Measurements from ENCODE around the gene KCNK16. TPM values are rescaled to one million over a fixed set of nuclear protein-coding genes. Genes with fewer than 3 reads are reported as not detected.

Gene KCNK16
- total and polyA plus RNA-seq, 4 experiments from 2014 or later: not detected

- no peak overlapping the region for H3K4me3 Mint-ChIP-seq
- no peaks in the 10 kb centered on the region for H3K9me3 Mint-ChIP-seq
- H3K27ac Mint-ChIP-seq: no peak overlapping the region
- H3K36me3 Mint-ChIP-seq: no peaks in the 10 kb centered on the region
- H3K4me3 ChIP-seq (ENCODE audit: low read length in 2 of 2): no peak overlapping the region
- ChIA-PET POLR2A (ENCODE audit: partially characterized antibody) (no interaction called here), CTCF (ENCODE audit: partially characterized antibody) (no interaction called here)
- DNase-seq: no peak
- intact Hi-C loops (cut with micrococcal nuclease): no loop called here
- H3K4me1 Mint-ChIP-seq: peaks cover 0 to 1% (median 0%) of the 10 kb centered on the region in 4 donors
- no peaks in the 10 kb centered on the region for H3K9me3 ChIP-seq (ENCODE audit: control insufficient read depth in 1 of 2, low read length in 2 of 2)
- peaks cover 5% of the 10 kb centered on the region in 2 donors for H3K27me3 Mint-ChIP-seq
- H3K27me3 ChIP-seq (ENCODE audit: insufficient read depth, low read length): no peaks in the 10 kb centered on the region
- no peaks in the 10 kb centered on the region for H3K4me1 ChIP-seq (ENCODE audit: insufficient read depth, low read length)
- no peaks in the 10 kb centered on the region for H3K36me3 ChIP-seq (ENCODE audit: insufficient read depth, low read length)
- H3K27ac ChIP-seq (ENCODE audit: low read depth, low read length): no peak overlapping the region
Measured at GRCh38 chr6:39266782-39267355, 55.6 kb downstream of the KCNK16 start.

DNA sequence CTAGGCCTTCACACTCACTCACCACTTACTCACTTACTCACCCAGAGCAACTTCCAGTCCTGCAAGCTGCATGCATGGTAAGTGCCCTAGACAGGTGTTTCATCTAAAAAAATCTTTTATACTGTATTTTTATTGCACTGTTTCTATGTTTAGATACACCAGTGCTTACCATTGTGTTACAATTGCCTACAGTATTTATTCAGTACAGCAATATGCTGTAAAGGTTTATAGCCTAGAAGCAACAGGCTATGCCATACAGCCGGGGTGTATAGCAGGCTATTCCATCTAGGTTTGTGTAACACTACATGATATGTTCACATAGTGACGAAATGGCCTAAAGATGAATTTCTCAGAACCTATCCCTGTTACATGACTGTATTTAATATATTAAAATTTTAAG is 56.1 kb downstream of the KCNK16 start:
- H3K4me3 ChIP-seq (ENCODE audit: low read length in 2 of 2): no peak overlapping the region
- H3K9me3 ChIP-seq (ENCODE audit: control insufficient read depth in 1 of 2, low read length in 2 of 2): no peaks in the 10 kb centered on the region
- no peak overlapping the region for H3K4me3 Mint-ChIP-seq
- no peak overlapping the region for H3K27ac Mint-ChIP-seq
- ChIA-PET CTCF (ENCODE audit: partially characterized antibody) (no interaction called here), POLR2A (ENCODE audit: partially characterized antibody) (no interaction called here)
- H3K9me3 Mint-ChIP-seq: no peaks in the 10 kb centered on the region
- H3K27ac ChIP-seq (ENCODE audit: low read depth, low read length): no peak overlapping the region
- no peaks in the 10 kb centered on the region for H3K36me3 ChIP-seq (ENCODE audit: insufficient read depth, low read length)
- intact Hi-C loops (cut with micrococcal nuclease): no loop called here
- H3K36me3 Mint-ChIP-seq: no peaks in the 10 kb centered on the region
- peaks cover 0 to 1% (median 0%) of the 10 kb centered on the region in 4 donors for H3K4me1 Mint-ChIP-seq
- no peaks in the 10 kb centered on the region for H3K4me1 ChIP-seq (ENCODE audit: insufficient read depth, low read length)
- H3K27me3 Mint-ChIP-seq: peaks cover 6 to 8% of the 10 kb centered on the region in 2 donors
- H3K27me3 ChIP-seq (ENCODE audit: insufficient read depth, low read length): no peaks in the 10 kb centered on the region
- no peak for DNase-seq

Other genes starting within 250 kb of the KCNK16 start
- 10 to 100 TPM; 21.6 to 22.4 TPM for gene SAYSD1, start 207.5 kb downstream of the KCNK16 start, total RNA-seq
- gene SAYSD1, start 207.5 kb downstream of the KCNK16 start, polyA plus RNA-seq: 10 to 100 TPM; 14.0 to 20.2 TPM
- gene KCNK5, start 93.2 kb downstream of the KCNK16 start, total RNA-seq: under 1 TPM; 0.79 to 0.83 TPM
- gene KCNK5, start 93.2 kb downstream of the KCNK16 start, polyA plus RNA-seq: under 1 TPM in 1 of 2 donors, not detected in 1; 0.17 TPM
- not detected for gene KCNK17, start 8.3 kb downstream of the KCNK16 start, total RNA-seq
- not detected for gene KCNK17, start 8.3 kb downstream of the KCNK16 start, polyA plus RNA-seq

Data from CD4-positive, alpha-beta memory T cell (primary cell).